ENCODE results near the gene PALLD. TPM values are rescaled to one million over a fixed set of nuclear protein-coding genes. Genes with fewer than 3 reads are reported as not detected.

PALLD gene
- total RNA-seq, 1 experiment from 2014 or later, result 18.3 TPM

DNA sequence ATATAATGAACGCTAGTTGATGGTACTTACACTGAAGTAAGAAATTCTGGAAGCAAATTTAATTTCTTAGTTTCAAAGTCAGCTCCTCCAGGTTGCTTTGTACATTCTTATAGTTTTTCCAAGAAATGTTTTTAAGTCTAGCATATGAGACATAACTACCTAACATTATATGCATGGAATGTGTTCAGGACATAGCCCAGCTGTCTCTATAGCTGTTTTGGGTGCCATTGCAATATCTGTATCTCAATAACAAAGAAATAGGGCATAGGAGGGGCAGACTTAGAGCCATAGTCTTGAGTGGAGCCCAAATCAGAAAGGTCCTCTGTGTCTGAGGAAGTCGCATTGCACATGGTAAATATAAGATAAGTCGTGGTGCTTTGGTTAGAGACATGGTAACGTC, 369.8 kb downstream of the PALLD start:
- H3K27ac ChIP-seq (ENCODE audit: insufficient read length, low read depth, low read length), result no peak overlapping the region
- H3K4me2 ChIP-seq (ENCODE audit: insufficient read depth, insufficient read length, low read length), result no peak overlapping the region
- H3K79me1 ChIP-seq (ENCODE audit: insufficient read depth, low read depth, low read length, poor library complexity, severe bottlenecking), result no peaks in the 10 kb centered on the region
- H2BK120ac ChIP-seq (ENCODE audit: low read depth, low read length, poor library complexity, severe bottlenecking), result no peak overlapping the region
- TF ChIP-seq CTCF (conservative IDR thresholded peaks at IDR 0.05), result no peak
- H3K4ac ChIP-seq (ENCODE audit: low read depth, low read length), result no peak overlapping the region
- no peaks in the 10 kb centered on the region for H3K9me3 ChIP-seq (ENCODE audit: control insufficient read depth, low read depth, low read length)
- Mint-ChIP-seq H3K4me1 (peaks cover 8 to 15% of the 10 kb centered on the region in 2 experiments), H3K9me3 (no peaks in the 10 kb centered on the region), H3K27me3 (ENCODE audit: low read depth) (no peaks in the 10 kb centered on the region), H3K27ac (no peak overlapping the region), H3K4me3 (no peak overlapping the region), H3K36me3 (ENCODE audit: insufficient read depth in 1 of 3, low read depth in 3 of 3) (0 out of 7 replicates have a peak, but pooled peaks cover 0 to 4% (median 0%) of the 10 kb centered on the region in 3 experiments)
- H3K9ac ChIP-seq (ENCODE audit: extremely low read depth, insufficient read length, low read length), result no peak overlapping the region
- no peak overlapping the region for H2AFZ ChIP-seq (ENCODE audit: low read length)
- no peak overlapping the region for H4K5ac ChIP-seq (ENCODE audit: insufficient read length, low read depth, low read length)
- H4K91ac ChIP-seq (ENCODE audit: insufficient read length, low read depth, low read length), result no peak overlapping the region
- no peak overlapping the region for H3K23ac ChIP-seq (ENCODE audit: insufficient read length, low read depth, low read length)
- no peak overlapping the region for H2BK12ac ChIP-seq (ENCODE audit: insufficient read length, low read depth, low read length)
- no peak overlapping the region for H3T11ph ChIP-seq (ENCODE audit: low read length)
- H3K23me2 ChIP-seq (ENCODE audit: insufficient read length, low read depth, low read length, poor library complexity, severe bottlenecking), result no peaks in the 10 kb centered on the region
- H4K8ac ChIP-seq (replicated peaks; ENCODE audit: insufficient read length, low read depth, low read length), result no peak overlapping the region
- H3K27me3 ChIP-seq (ENCODE audit: insufficient read depth, low read length), result no peaks in the 10 kb centered on the region; the same call in 1 of the 2 replicates
- H2BK20ac ChIP-seq (ENCODE audit: low read depth, low read length, poor library complexity, severe bottlenecking), result no peak overlapping the region
- H4K20me1 ChIP-seq (ENCODE audit: control insufficient read depth, insufficient read depth, insufficient read length), result no peaks in the 10 kb centered on the region
- H2AK5ac ChIP-seq (ENCODE audit: insufficient read length, low read length), result no peak overlapping the region
- H3K79me2 ChIP-seq (ENCODE audit: insufficient read depth, low read length), result no peaks in the 10 kb centered on the region
- H2BK15ac ChIP-seq (ENCODE audit: low read depth, low read length), result no peak overlapping the region
- H3K56ac ChIP-seq (ENCODE audit: insufficient read length, low read depth, low read length), result no peak overlapping the region
- H2BK5ac ChIP-seq (ENCODE audit: insufficient read length, low read length), result no peak overlapping the region
- no peak for DNase-seq
- no peak overlapping the region for H3K18ac ChIP-seq (ENCODE audit: insufficient read length, low read depth, low read length)
- WGBS (ENCODE audit: extremely low coverage, insufficient read length, low lambda C conversion rate), result no CpG with 5 or more reads among the region's 4 CpGs
- peaks cover 5% of the 10 kb centered on the region for H3K4me1 ChIP-seq (ENCODE audit: insufficient read depth, low read length)
- no peak overlapping the region for H3K14ac ChIP-seq (ENCODE audit: insufficient read depth, low read length)

Measured in H9 (cell line).